NCI-H1092 treated with DMSO at 0.1 percent for 48 hours (cell line): ENCODE measurements around the gene MAD1L1.
A peak's percentile ranks its signal among the peaks of the same experiment; 100 is the strongest.
"Not testable (repeated sequence)": the region's sequence is repeated elsewhere in the genome, so short reads cannot be mapped to it uniquely, and the experiment has no call there.

Experiments
- DNase-seq: peaks from one replicate; lab custom pipeline; 2025; lab: John Stamatoyannopoulos, UW

The MAD1L1 gene

GRCh38 chr7:2063563-2064260 is 169.0 kb downstream of the MAD1L1 start:
- DNase-seq, result no peak

GRCh38 chr7:2062648-2063047 is 170.1 kb downstream of the MAD1L1 start:
- DNase-seq, result no peak

GRCh38 chr7:2060701-2061100 is 172.0 kb downstream of the MAD1L1 start:
- no peak for DNase-seq

- no peak for DNase-seq
These were observed 172.6 kb downstream of the MAD1L1 start for GRCh38 chr7:2059964-2060700.

GRCh38 chr7:2058246-2058645 is 174.5 kb downstream of the MAD1L1 start:
- DNase-seq, result not testable (repeated sequence)

GRCh38 chr7:2055956-2056355 is 176.8 kb downstream of the MAD1L1 start:
- DNase-seq, result no peak

- no peak for DNase-seq
These were observed 177.8 kb downstream of the MAD1L1 start for GRCh38 chr7:2054927-2055326.

GRCh38 chr7:2053395-2053794 is 179.3 kb downstream of the MAD1L1 start:
- DNase-seq, result no peak

GRCh38 chr7:2052657-2053048 is 180.1 kb downstream of the MAD1L1 start:
- peak; percentile 52 for DNase-seq

- peak; percentile 89 for DNase-seq
These were observed 180.8 kb downstream of the MAD1L1 start for GRCh38 chr7:2051707-2052656.

- DNase-seq, result no peak
These were observed 182.3 kb downstream of the MAD1L1 start for GRCh38 chr7:2050511-2050866.

GRCh38 chr7:2049782-2050510 is 182.8 kb downstream of the MAD1L1 start:
- no peak for DNase-seq

- no peak for DNase-seq
These were observed 183.5 kb downstream of the MAD1L1 start for GRCh38 chr7:2049111-2049781.

GRCh38 chr7:2048531-2048930 is 184.2 kb downstream of the MAD1L1 start:
- DNase-seq, result no peak

GRCh38 chr7:2048006-2048405 is 184.7 kb downstream of the MAD1L1 start:
- DNase-seq, result no peak

GRCh38 chr7:2046581-2047565 is 185.9 kb downstream of the MAD1L1 start:
- no peak for DNase-seq

GRCh38 chr7:2045559-2046405 is 187.0 kb downstream of the MAD1L1 start:
- no peak for DNase-seq

- no peak for DNase-seq
These were observed 187.8 kb downstream of the MAD1L1 start for GRCh38 chr7:2044883-2045471.
